ENCODE results near the gene ZNF417.
"Not testable (repeated sequence)": the region's sequence is repeated elsewhere in the genome, so short reads cannot be mapped to it uniquely, and the experiment has no call there.

The ZNF417 gene

DNA sequence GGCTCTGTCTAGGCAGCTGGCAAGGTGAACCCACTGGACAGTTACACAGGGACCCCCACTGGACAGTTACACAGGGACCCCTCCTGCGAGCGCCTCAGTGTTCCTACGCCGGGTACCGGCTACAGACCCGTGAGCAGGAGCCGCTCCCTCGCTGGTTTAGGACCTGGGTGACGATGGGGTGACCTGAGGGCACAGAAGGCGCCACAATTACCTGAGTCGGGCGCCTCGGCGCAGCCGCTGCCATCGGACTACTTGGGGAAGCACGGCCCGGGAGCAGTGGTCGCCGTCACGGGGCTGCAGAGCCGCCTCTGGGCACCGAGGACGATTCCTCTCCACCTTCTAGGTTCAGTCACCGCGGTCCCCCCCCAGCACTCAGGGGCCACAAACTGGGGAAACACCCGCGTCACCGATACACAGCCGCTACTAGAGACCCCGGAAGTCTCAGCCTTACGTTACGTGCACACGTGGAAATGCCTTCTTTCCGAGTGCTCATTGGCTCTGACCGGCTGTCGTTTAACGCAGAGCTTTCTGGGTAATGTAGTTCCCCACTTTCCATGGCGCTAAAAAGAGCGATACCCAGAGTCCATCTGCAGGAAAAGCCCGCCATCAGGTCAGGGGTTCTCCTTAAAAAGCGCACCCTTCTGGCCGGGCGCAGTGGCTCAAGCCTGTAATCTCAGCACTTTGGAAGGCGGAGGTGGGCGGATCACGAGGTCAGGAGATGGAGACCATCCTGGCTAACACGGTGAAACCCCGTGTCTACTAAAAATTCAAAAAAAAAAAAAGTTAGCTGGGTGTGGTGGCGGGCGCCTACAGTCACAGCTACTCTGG lies at the start of gene ZNF417:
ZNF417 (minus strand) TSS at position 425 of the 828 bp plus-strand sequence; CDS start at position 244, 181 bp downstream.
- DNase-seq (ENCODE audit: low read depth), result peak; percentile 92

- DNase-seq (ENCODE audit: low read depth), result no peak
These were observed 48.4 kb upstream of the ZNF417 start for GRCh38 chr19:57964761-57965160.

DNA sequence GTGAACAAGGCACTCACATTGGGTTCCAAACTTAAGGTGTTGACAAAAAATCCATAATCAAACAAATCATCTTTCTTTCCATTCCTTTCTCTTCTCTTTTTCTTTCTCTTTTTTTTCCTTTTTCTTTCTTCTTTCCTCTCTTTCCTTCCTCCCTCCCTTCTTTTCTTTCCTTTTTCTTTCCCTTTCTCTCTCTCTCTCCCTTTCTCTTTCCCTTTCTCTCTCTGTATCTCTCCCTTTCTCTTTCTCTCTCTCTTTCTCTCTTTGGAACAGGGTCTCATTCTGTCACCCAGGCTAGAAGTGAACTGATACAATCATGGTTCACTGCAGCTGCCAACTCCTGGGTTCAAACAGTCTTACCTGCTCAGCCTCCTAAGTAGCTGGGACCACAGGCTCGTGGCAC lies 45.4 kb upstream of the ZNF417 start:
- DNase-seq (ENCODE audit: low read depth), result no peak

DNA sequence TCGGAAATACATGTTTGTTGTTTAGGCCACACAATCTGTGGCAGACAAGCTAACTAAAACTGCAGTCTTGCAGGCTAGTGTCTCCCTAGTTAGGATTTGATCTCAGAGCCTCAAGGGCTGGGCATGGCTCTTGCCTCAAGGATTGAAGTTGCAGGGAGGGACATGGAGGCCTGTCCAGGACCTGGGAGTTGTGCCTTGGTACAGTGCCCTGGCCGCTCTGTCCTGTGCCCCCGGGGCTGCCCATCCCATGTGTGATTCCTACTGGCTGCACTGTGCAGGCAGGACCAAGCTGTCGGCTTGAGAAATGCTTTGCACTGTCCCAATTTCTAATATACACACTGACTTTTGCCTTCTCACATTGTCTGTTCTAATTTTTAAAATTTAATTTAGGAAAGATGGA lies 38.6 kb upstream of the ZNF417 start:
- no peak for DNase-seq (ENCODE audit: low read depth)

DNA sequence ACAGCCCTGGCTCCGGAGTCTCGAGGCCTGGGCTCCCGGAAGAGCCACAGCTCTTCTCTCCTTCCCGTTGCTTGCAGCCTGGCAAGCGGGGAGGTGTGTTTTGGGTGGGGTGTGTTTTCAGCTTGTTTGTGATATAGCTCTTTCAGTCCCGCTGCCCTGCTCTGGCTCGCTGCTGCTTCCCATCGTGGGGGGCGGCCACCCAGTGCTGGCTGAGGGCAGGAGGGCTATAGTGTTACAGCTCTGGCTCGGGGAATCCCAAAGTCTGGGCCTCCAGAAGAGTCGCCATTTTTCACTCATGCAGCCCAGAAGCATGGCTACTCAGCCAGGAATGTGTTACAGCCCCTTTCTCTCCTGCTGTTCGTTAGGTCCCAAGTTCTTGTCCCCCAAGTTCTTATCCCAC lies 33.3 kb upstream of the ZNF417 start:
- DNase-seq (ENCODE audit: low read depth), result no peak

DNA sequence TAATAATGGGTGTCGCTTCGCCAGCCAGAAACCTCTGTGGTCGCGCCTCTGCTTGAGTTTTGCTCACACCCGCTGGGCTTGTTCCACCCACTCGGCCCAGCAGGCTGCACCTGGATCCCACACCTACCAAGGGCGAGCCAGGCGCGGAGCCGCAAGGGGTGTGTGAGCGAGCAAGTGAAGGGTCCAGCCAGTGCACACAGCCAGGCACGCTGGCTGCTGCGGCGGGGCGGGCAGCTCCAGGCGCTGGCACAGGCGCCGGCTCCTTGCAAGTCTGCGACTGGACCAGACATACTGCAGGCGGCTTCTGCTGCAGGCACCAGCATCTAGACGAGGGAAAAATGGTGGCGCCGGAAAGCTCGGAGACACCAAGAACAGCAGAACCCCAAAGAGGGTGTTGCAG lies 32.9 kb upstream of the ZNF417 start:
- no peak for DNase-seq (ENCODE audit: low read depth)

GRCh38 chr19:57947419-57948134 lies 31.2 kb upstream of the ZNF417 start, which contains the start of gene ZNF256:
Gene ZNF256, minus strand, starts transcription at chr19:57947706. Its CDS starts 232 bp downstream, at chr19:57947474.
- DNase-seq (ENCODE audit: low read depth), result peak; percentile 95

DNA sequence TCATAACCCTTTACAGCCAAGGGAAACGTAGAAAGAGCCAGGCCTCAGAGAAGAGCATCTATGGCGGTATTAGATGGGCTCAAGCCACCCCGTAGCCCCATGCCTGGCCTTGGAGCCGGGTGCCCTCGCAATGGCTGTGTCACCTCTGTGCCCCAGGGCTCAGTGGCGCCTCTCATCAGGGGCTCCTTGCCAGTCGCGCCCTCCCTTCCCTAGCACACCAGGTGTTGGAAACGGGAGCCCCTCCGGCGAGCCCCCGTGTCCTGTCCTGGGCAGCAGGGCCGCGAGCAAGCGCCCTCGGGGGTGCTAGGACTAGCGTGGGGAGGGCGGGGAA lies 30.7 kb upstream of the ZNF417 start:
- DNase-seq (ENCODE audit: low read depth), result no peak

DNA sequence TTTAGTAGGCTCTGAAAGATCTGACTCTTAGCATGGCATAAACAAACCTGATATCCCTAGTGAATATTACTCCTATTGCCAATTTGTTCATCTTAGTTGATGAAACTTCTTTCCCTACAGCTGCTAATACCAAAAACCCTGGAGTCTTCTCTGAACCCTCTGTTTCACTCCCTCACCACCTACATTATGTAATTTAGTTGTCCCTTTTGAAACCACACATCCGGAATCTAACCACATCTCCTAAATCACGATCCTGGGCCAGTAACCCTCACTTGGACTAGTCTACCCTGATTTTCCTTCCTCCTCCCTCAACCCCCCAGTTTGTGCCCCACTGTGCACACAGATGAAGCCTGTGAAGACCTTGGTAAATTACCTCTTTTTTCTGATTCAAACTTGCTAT lies 29.9 kb upstream of the ZNF417 start:
- DNase-seq (ENCODE audit: low read depth), result no peak

- DNase-seq (ENCODE audit: low read depth), result no peak
These were observed 25.2 kb upstream of the ZNF417 start for GRCh38 chr19:57941593-57941992.

GRCh38 chr19:57935731-57936130 lies 19.3 kb upstream of the ZNF417 start:
- no peak for DNase-seq (ENCODE audit: low read depth)

GRCh38 chr19:57934820-57935665 lies 18.7 kb upstream of the ZNF417 start, which contains the start of gene ZNF418:
Gene ZNF418, minus strand, starts transcription at chr19:57935402. Its CDS starts 1,580 bp downstream, at chr19:57933822.
- DNase-seq (ENCODE audit: low read depth), result peak; percentile 76

DNA sequence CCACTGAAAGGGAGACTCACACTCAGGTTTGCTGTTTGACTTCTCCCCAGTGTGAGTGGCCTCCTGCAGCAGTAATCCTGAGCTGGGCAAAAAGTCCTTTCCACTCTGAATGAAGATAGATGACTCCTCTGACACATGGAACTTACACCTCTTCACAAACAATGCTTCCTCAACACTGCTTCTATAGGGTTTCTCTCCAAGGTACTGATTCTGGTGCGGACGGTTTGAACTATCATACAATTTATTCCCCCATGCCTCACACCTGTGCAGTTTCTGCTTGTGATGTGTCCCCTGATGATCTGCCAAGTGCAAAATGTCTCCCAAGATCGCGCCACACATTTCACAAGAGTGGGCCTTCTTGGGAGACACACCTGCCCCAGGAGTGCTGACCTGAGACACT lies 11.2 kb upstream of the ZNF417 start:
- no peak for DNase-seq (ENCODE audit: low read depth)

DNA sequence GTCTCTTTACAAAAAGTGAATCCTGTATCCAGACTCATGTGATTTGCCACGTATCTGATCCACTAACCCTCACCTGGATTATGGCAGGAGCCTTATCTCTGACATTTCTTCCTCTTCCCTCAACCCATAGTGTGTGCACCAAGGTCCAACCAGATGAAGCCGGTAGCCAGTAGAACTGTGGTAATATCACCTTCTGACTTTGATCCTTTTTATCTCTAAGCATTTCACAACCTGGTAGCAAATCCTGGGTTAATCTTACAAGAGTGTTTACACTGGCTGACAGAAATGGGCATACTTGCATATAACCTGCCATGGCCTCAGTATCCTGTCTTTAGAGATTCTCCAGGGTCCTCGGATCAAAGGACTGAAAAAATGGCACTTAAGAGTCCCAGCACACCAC lies 1.9 kb downstream of the ZNF417 start:
- no peak for DNase-seq (ENCODE audit: low read depth)

GRCh38 chr19:57907394-57907793 lies 9.0 kb downstream of the ZNF417 start:
- no peak for DNase-seq (ENCODE audit: low read depth)

DNA sequence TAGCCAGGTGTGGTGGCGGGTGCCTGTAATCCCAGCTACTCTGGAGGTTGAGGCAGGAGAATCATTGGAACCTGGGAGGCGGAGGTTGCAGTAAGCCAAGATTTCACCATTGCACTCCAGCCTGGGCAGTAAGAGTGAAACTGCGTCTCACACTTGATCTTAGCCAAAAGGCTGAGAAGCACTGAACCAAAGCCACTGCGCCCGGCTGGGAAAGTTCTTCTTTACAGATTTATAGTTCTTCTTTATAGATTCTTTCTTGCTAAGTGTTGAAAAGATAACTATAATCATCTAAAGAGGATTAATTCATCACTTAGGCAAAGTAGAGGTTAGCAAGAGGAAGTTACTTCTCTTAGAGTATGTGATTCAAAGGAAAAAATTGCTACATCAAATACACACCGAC lies 11.1 kb downstream of the ZNF417 start:
- no peak for DNase-seq (ENCODE audit: low read depth)

GRCh38 chr19:57903618-57904184 lies 12.7 kb downstream of the ZNF417 start:
- no peak for DNase-seq (ENCODE audit: low read depth)

DNA sequence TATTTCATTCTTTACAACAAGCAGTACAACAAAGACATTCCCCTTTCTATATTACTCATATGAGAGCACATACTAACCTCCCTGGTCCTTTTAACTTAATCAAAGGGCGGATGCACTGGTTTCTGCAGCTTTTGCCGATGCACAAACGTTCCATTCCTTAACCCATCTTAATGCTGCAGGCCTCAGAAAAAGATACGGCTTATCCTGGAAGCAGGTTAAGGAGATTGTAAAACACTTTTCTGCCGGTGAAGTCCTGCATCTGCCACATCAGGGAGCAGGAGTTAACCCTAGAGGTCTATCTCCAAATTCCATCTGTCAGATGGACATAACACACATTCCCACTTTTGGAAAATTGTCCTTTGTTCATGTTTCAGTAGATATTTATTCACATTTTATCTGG lies 16.1 kb downstream of the ZNF417 start:
- DNase-seq (ENCODE audit: low read depth), result no peak

GRCh38 chr19:57890706-57891105 lies 25.7 kb downstream of the ZNF417 start:
- DNase-seq (ENCODE audit: low read depth), result not testable (repeated sequence)

DNA sequence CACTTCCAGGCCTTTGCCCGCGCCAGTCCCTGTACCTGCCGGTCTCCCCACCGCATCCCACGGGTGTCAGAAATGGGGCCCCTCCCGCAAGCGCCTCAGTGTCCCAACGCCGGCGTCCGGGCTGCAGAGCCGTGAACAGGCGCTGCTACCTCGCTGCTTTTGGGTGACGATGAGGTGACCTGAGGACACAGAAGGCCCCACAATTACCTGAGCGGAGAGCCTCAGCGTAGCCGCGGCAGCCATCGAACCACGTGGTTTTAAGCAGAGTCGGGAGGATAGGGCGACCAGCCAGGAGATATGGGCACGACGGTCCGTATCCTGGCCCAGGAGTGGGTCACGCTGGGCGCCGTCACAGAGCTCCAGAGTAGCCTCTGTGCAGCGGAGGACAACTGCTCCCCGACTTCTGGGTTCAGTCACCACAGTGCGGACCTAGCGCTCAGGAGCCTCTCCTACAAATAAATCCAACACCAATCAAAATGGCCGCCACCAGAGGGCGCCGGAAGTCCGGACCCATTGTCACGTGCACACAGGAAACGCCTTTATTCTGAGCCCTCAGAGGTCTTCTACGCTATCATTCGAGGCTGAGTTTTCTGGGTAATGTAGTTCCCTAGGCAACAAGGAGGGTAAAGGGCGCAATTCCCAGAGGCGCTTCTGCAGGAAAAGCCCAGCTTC lies 27.7 kb downstream of the ZNF417 start, which contains the start of gene ZNF814:
ZNF814 (minus strand) TSS at position 478 of the 672 bp plus-strand sequence; CDS start at position 243, 235 bp downstream.
- DNase-seq (ENCODE audit: low read depth), result peak; percentile 81

- DNase-seq (ENCODE audit: low read depth), result no peak
These were observed 28.3 kb downstream of the ZNF417 start for GRCh38 chr19:57888107-57888559.

Measured in fibroblast of gingiva (primary cell).